Endothelial cell of umbilical vein (primary cell): Measurements from ENCODE around the gene VSX2. TPM values are rescaled to one million over a fixed set of nuclear protein-coding genes. Genes with fewer than 3 reads are reported as not detected.

Source experiments
- BruUV-seq: library from RNA; stranded (reverse); fragments of 400-500 nt; replicated peaks from 2 replicates; lab custom pipeline; 2021; lab: Mats Ljungman, UMichigan
- CTCF ChIA-PET: fragments of 300-600, 350-600 bp; sonication (Branson Sonifier 250); formaldehyde crosslinking; loops from one replicate; lab custom pipeline; 2021; ENCODE audit warnings: antibody characterized with exemption, inconsistent platforms; lab: Charles Lee
- POLR2A ChIA-PET: fragments of 300-600, 350-600 bp; sonication (Branson Sonifier 250); formaldehyde crosslinking; loops from one replicate; lab custom pipeline; 2021; ENCODE audit warnings: antibody characterized with exemption, inconsistent platforms; lab: Charles Lee
- DNase-seq: peaks from one replicate; pipeline ENCODE4 v3.0.0-alpha.2; 2011; ENCODE audit warnings: low read depth, low spot score
- FAIRE-seq: peaks from 2 replicates; lab custom pipeline; 2011; peaks lifted over from hg19 to GRCh38; lab: Jason Lieb, UNC
- H2AFZ ChIP-seq: 2 replicates; pipeline ENCODE4 v1.6.0; 2012; ENCODE audit warnings: low read depth, low read length, control low read depth, inconsistent platforms
- H3K27ac ChIP-seq: 2 replicates; pipeline ENCODE4 v1.5.1; 2011; ENCODE audit warnings: low read depth, mild to moderate bottlenecking, control low read depth, low read length, moderate library complexity; ENCODE audit not compliant: insufficient read depth
- H3K27me3 ChIP-seq, 2 experiments: 2 replicates each; pipeline versions ENCODE4 v1.6.0 to v1.6.1; 2011; ENCODE audit warnings: low read length in 2 of 2, mixed read lengths in 1 of 2; ENCODE audit not compliant: control insufficient read depth in 2 of 2, insufficient read depth in 2 of 2
- H3K36me3 ChIP-seq, 2 experiments: 2 replicates in 1 of 2; 3 replicates in 1 of 2; pipeline ENCODE4 v1.5.1; 2011; ENCODE audit warnings: low read length in 2 of 2, mild to moderate bottlenecking in 1 of 2, moderate library complexity in 1 of 2; ENCODE audit not compliant: control insufficient read depth in 2 of 2, insufficient read depth in 2 of 2; ENCODE audit errors: extremely low read depth in 1 of 2
- H3K4me1 ChIP-seq: 3 replicates; pipeline ENCODE4 v1.5.1; 2011; ENCODE audit warnings: mild to moderate bottlenecking, low read length; ENCODE audit not compliant: control insufficient read depth, insufficient read depth; ENCODE audit errors: extremely low read depth
- H3K4me2 ChIP-seq: 2 replicates; pipeline ENCODE4 v1.6.1; 2011; ENCODE audit warnings: low read length, control low read depth, mixed read lengths; ENCODE audit not compliant: insufficient read depth
- H3K4me3 ChIP-seq, 3 experiments: fragments of 200-600 bp in 1 of 3; sonication (generic), shearing (Covaris generic) in 1 of 3; replicated peaks in 1 of 3; 2 replicates each; pipeline ENCODE4 v1.5.1; 2011 to 2016; ENCODE audit warnings: control low read depth in 3 of 3, low read length in 3 of 3, mild to moderate bottlenecking in 2 of 3, inconsistent platforms in 1 of 3, low read depth in 1 of 3, moderate library complexity in 1 of 3; ENCODE audit not compliant: insufficient read depth in 1 of 3
- H3K79me2 ChIP-seq: 2 replicates; pipeline ENCODE4 v1.6.0; 2012; ENCODE audit warnings: low read length, inconsistent platforms; ENCODE audit not compliant: control insufficient read depth, insufficient read depth
- H3K9ac ChIP-seq: replicated peaks from 2 replicates; pipeline ENCODE3; 2011; ENCODE audit warnings: low read length, control low read depth; ENCODE audit not compliant: insufficient read depth; ENCODE audit errors: extremely low read depth
- H3K9me1 ChIP-seq: replicated peaks from 3 replicates; pipeline ENCODE4 v1.6.0; 2011; ENCODE audit warnings: mild to moderate bottlenecking, low read length; ENCODE audit not compliant: control insufficient read depth, insufficient read depth; ENCODE audit errors: extremely low read depth
- H3K9me3 ChIP-seq: replicated peaks from 2 replicates; pipeline ENCODE4 v1.5.1; 2012; ENCODE audit warnings: low read length, inconsistent platforms; ENCODE audit not compliant: control insufficient read depth, insufficient read depth
- H4K20me1 ChIP-seq: replicated peaks from 2 replicates; pipeline ENCODE3; 2011; ENCODE audit warnings: mild to moderate bottlenecking, low read length; ENCODE audit not compliant: control insufficient read depth, insufficient read depth; ENCODE audit errors: extremely low read depth
- CTCF ChIP-seq, 2 donors: IDR thresholded peaks; 1 replicate in 1 of 2; 2 replicates in 1 of 2; pipeline ENCODE4 v1.5.1; 2011; ENCODE audit warnings: low read length in 2 of 2, mild to moderate bottlenecking in 2 of 2, moderate library complexity in 2 of 2, control low read depth in 1 of 2, inconsistent platforms in 1 of 2, low read depth in 1 of 2; ENCODE audit not compliant: insufficient read depth in 1 of 2; ENCODE audit errors: extremely low read depth in 1 of 2
- EZH2 ChIP-seq: IDR thresholded peaks from 2 replicates; pipeline ENCODE4 v1.6.1; 2012; ENCODE audit warnings: borderline replicate concordance, low read depth, mild to moderate bottlenecking, moderate library complexity, low read length, inconsistent platforms; ENCODE audit not compliant: severe bottlenecking
- FOS ChIP-seq: IDR thresholded peaks from 2 replicates; pipeline ENCODE4 v1.6.1; 2011; ENCODE audit warnings: mild to moderate bottlenecking, low read length, moderate library complexity, borderline replicate concordance; ENCODE audit not compliant: insufficient read depth
- GATA2 ChIP-seq: IDR thresholded peaks from 2 replicates; pipeline ENCODE4 v1.7.0; 2011; ENCODE audit warnings: low read depth, mild to moderate bottlenecking, moderate library complexity, mixed read lengths, low read length; ENCODE audit not compliant: insufficient read length, insufficient read depth
- JUN ChIP-seq: IDR thresholded peaks from 2 replicates; pipeline ENCODE4 v1.6.1; 2011; ENCODE audit warnings: borderline replicate concordance, low read depth; ENCODE audit not compliant: insufficient read length, insufficient read depth
- MAX ChIP-seq: IDR thresholded peaks from 2 replicates; pipeline ENCODE4 v1.6.1; 2011; ENCODE audit not compliant: insufficient read depth, insufficient read length
- MYC ChIP-seq: IDR thresholded peaks from one replicate; pipeline ENCODE4 v1.6.1; 2011; ENCODE audit warnings: mild to moderate bottlenecking, low read depth, low read length
- POLR2AphosphoS5 ChIP-seq: IDR thresholded peaks from 2 replicates; pipeline ENCODE4 v1.6.1; 2012; ENCODE audit warnings: low read depth, mild to moderate bottlenecking, control low read depth, low read length, moderate library complexity; ENCODE audit not compliant: insufficient read depth
- dilution Hi-C: fragments of 300-500 bp; cut with MboI; formaldehyde crosslinking; loops from one replicate; pipeline ENCODE4 v1.15.0; 2019; ENCODE audit warnings: low sequenced_read_pairs; ENCODE audit not compliant: extremely low pct_ligation_motif_present
- intact Hi-C: fragments of 100-400 bp; cut with micrococcal nuclease; formaldehyde crosslinking; loops from one replicate; pipeline ENCODE4 v1.10.0; 2022
- polyA plus RNA-seq, 4 experiments: library from polyadenylated mRNA; depleted of rRNA in 3 of 4; stranded (reverse) in 3 of 4; unstranded in 1 of 4; fragments of >200 nt; gene quantifications; 2 replicates each; pipeline versions ENCODE4 v1.2.1 to v1.2.3, GENCODE V29; 2011 to 2012; ENCODE audit warnings: missing spikeins in 1 of 4
- total RNA-seq: library from RNA; stranded (reverse); gene quantifications from 2 replicates; pipeline ENCODE4 v1.2.3, GENCODE V29; 2021

The VSX2 gene
- total and polyA plus RNA-seq, 2 donors (not counting 3 experiments of a cell fraction or from before 2014, with no cell fraction given): not detected

- ChIA-PET CTCF (interaction anchor here (1.7 kb wide), 1 partner anchor 10 kb away, joined by 7 read pairs; no protein-coding TSS in a partner anchor), POLR2A (no interaction called here)
Observed at GRCh38 chr14:74267588-74267987, 28.3 kb downstream of the VSX2 start.

More at GRCh38 chr14:74267588-74267987, 28.3 kb downstream of the VSX2 start:
- Histone ChIP-seq H3K4me2 (no peak overlapping the region), H3K9me3 (no peaks in the 10 kb centered on the region), H3K27me3 (peaks cover 0 to 1% of the 10 kb centered on the region in 2 experiments), H3K4me1 (peaks cover 8% of the 10 kb centered on the region), H3K4me3 (no peak overlapping the region), H3K36me3 (no peaks in the 10 kb centered on the region), H4K20me1 (no peaks in the 10 kb centered on the region), H3K27ac (no peak overlapping the region), H3K9ac (no peak overlapping the region), H2AFZ (no peak overlapping the region), H3K9me1 (no peaks in the 10 kb centered on the region), H3K79me2 (no peaks in the 10 kb centered on the region)
- DNase-seq: no peak
- dilution Hi-C loops (no loop called here), intact Hi-C loops (no loop called here)
- no TSS peak for BruUV-seq
- no peak for FAIRE-seq
- TF ChIP-seq CTCF (IDR thresholded peaks at IDR 0.05; ENCODE audit: extremely low read depth in 1 of 2, insufficient read depth in 1 of 2, low read depth in 1 of 2, low read length in 2 of 2) (no peak), JUN (no peak), GATA2 (no peak), MYC (no peak), MAX (no peak), FOS (no peak), POLR2AphosphoS5 (no peak), EZH2 (no peak)
